ENCODE measurements around the gene COL4A1.

- no peak for TF ChIP-seq CTCF (CRISPR knock-in tag; IDR thresholded peaks at IDR 0.05)
- no peak for TF ChIP-seq ZHX1 (CRISPR knock-in tag; IDR thresholded peaks at IDR 0.05; ENCODE audit: low read depth)
- TF ChIP-seq POGK (CRISPR knock-in tag; conservative IDR thresholded peaks at IDR 0.05) = no peak
- TF ChIP-seq ZNF224 (CRISPR knock-in tag; IDR thresholded peaks at IDR 0.05) = no peak
- no peak for TF ChIP-seq POLR2A (IDR thresholded peaks at IDR 0.05; ENCODE audit: insufficient read depth in 1 of 2, low read depth in 2 of 2, low read length in 2 of 2)
- TF ChIP-seq SETDB1 (CRISPR knock-in tag; IDR thresholded peaks at IDR 0.05; ENCODE audit: borderline replicate concordance) = no peak
- TF ChIP-seq ZBTB20 (CRISPR knock-in tag; IDR thresholded peaks at IDR 0.05; ENCODE audit: borderline replicate concordance, low read depth) = no peak
- TF ChIP-seq MYNN (CRISPR knock-in tag; IDR thresholded peaks at IDR 0.05; ENCODE audit: low read depth) = no peak
- TF ChIP-seq KLF9 (CRISPR knock-in tag; IDR thresholded peaks at IDR 0.05; ENCODE audit: low read depth) = no peak
- no peak for TF ChIP-seq POLR2AphosphoS5 (IDR thresholded peaks at IDR 0.05; ENCODE audit: low read depth, low read length)
- no peak for TF ChIP-seq ZNF207 (IDR thresholded peaks at IDR 0.05; ENCODE audit: borderline replicate concordance)
Observed at GRCh38 chr13:110282316-110282841, 24.6 kb downstream of the COL4A1 start.
